Activated T-cell treated with anti-CD3 and anti-CD28 coated beads for 4 hours (primary cell): Measurements from ENCODE around the gene KIF20B.
"Not testable (repeated sequence)": the region's sequence is repeated elsewhere in the genome, so short reads cannot be mapped to it uniquely, and the experiment has no call there.

Experiments
- DNase-seq: peaks from one replicate; pipeline ENCODE4 v3.0.0-alpha.2; 2020

The KIF20B gene

GRCh38 chr10:89782470-89782869 lies 81.1 kb downstream of the KIF20B start:
- no peak for DNase-seq

- DNase-seq: no peak
Observed at GRCh38 chr10:89783406-89783805, 82.0 kb downstream of the KIF20B start.

- no peak for DNase-seq
Observed at GRCh38 chr10:89785095-89785494, 83.7 kb downstream of the KIF20B start.

GRCh38 chr10:89789188-89789877 lies 87.9 kb downstream of the KIF20B start:
- no peak for DNase-seq

- DNase-seq: no peak
Observed at GRCh38 chr10:89792187-89792586, 90.8 kb downstream of the KIF20B start.

- peak; percentile 11 for DNase-seq
Observed at GRCh38 chr10:89793649-89794254, 92.4 kb downstream of the KIF20B start.

- no peak for DNase-seq
Observed at GRCh38 chr10:89795840-89796239, 94.5 kb downstream of the KIF20B start.

GRCh38 chr10:89798092-89798491 lies 96.7 kb downstream of the KIF20B start:
- no peak for DNase-seq

- no peak for DNase-seq
Observed at GRCh38 chr10:89799573-89799972, 98.2 kb downstream of the KIF20B start.

GRCh38 chr10:89805599-89806013 lies 104.2 kb downstream of the KIF20B start:
- DNase-seq: no peak

GRCh38 chr10:89808842-89809241 lies 107.5 kb downstream of the KIF20B start:
- no peak for DNase-seq

- no peak for DNase-seq
Observed at GRCh38 chr10:89809766-89810165, 108.4 kb downstream of the KIF20B start.

GRCh38 chr10:89810908-89811525 lies 109.6 kb downstream of the KIF20B start:
- DNase-seq: no peak

- DNase-seq: no peak
Observed at GRCh38 chr10:89813546-89813945, 112.2 kb downstream of the KIF20B start.

- no peak for DNase-seq
Observed at GRCh38 chr10:89814278-89814677, 112.9 kb downstream of the KIF20B start.

- no peak for DNase-seq
Observed at GRCh38 chr10:89815049-89815853, 113.9 kb downstream of the KIF20B start.

- not testable (repeated sequence) for DNase-seq
Observed at GRCh38 chr10:89819008-89819407, 117.6 kb downstream of the KIF20B start.
